GM06990 (cell line): ENCODE measurements around the gene PGLYRP3.

Experiments used
- DNase-seq: peaks from one replicate; pipeline ENCODE4 v3.0.0-alpha.2; 2011; ENCODE audit not compliant: insufficient read length; ENCODE audit errors: extremely low read depth
- H3K27me3 ChIP-seq: replicated peaks from 2 replicates; pipeline ENCODE4 v1.6.0; 2011; ENCODE audit warnings: low read length; ENCODE audit not compliant: control insufficient read depth, insufficient read depth
- H3K36me3 ChIP-seq: 2 replicates; pipeline ENCODE4 v1.5.1; 2011; ENCODE audit warnings: low read length; ENCODE audit not compliant: control insufficient read depth, insufficient read depth
- H3K4me3 ChIP-seq: replicated peaks from 2 replicates; pipeline ENCODE4 v1.5.1; 2011; ENCODE audit warnings: low read depth, mild to moderate bottlenecking, control low read depth, low read length
- CTCF ChIP-seq: IDR thresholded peaks from 2 replicates; pipeline ENCODE4 v1.5.1; 2011; ENCODE audit warnings: low read length, control low read depth, mild to moderate bottlenecking, inconsistent platforms; ENCODE audit not compliant: insufficient read depth, poor library complexity, severe bottlenecking

PGLYRP3 gene

GRCh38 chr1:153346077-153346723 lies 33.4 kb upstream of the PGLYRP3 start:
- DNase-seq: no peak
- Histone ChIP-seq H3K27me3 (no peaks in the 10 kb centered on the region), H3K4me3 (no peak overlapping the region), H3K36me3 (no peaks in the 10 kb centered on the region)
- no peak for TF ChIP-seq CTCF

- H3K27me3 ChIP-seq: no peaks in the 10 kb centered on the region
- no peak overlapping the region for H3K4me3 ChIP-seq
- no peaks in the 10 kb centered on the region for H3K36me3 ChIP-seq
- TF ChIP-seq CTCF: no peak
- peak; percentile 56 for DNase-seq
These were observed 32.7 kb upstream of the PGLYRP3 start for GRCh38 chr1:153345187-153346076.

GRCh38 chr1:153344718-153345025 lies 31.9 kb upstream of the PGLYRP3 start:
- no peak for DNase-seq
- Histone ChIP-seq H3K27me3 (no peaks in the 10 kb centered on the region), H3K4me3 (no peak overlapping the region), H3K36me3 (no peaks in the 10 kb centered on the region)
- TF ChIP-seq CTCF: no peak

- no peak for DNase-seq
- H3K27me3 ChIP-seq: no peaks in the 10 kb centered on the region
- no peak for TF ChIP-seq CTCF
These were observed 31.3 kb upstream of the PGLYRP3 start for GRCh38 chr1:153343811-153344717.

GRCh38 chr1:153343040-153343681 lies 30.4 kb upstream of the PGLYRP3 start:
- no peak for TF ChIP-seq CTCF
- no peaks in the 10 kb centered on the region; the same call in 1 of the 2 replicates for H3K36me3 ChIP-seq
- H3K4me3 ChIP-seq: peak overlapping the region; percentile 25
- DNase-seq: no peak
- H3K27me3 ChIP-seq: no peaks in the 10 kb centered on the region

More at GRCh38 chr1:153343811-153344717, 31.3 kb upstream of the PGLYRP3 start:
- H3K4me3 ChIP-seq: no peak overlapping the region
- no peaks in the 10 kb centered on the region for H3K36me3 ChIP-seq
